ENCODE measurements around the gene STX18.

Gene STX18

DNA sequence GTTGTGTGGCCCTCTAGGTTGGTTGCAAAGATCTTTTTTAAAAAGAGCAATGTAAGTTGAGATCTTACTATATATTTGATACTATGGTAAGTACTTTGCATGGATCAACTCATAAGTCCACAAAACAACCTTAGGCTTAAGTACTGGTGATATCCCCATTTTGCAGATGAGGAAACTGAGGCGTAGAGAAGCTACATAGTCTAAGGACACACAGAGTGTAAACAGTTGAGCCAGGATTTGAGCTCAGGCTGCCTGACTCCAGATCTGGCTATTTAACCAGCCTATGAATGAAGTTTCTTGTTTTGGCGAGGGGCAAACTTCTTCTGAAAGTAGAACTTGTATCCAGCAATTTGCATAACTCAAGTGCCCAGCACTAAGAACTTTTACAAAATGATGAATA lies 38.6 kb upstream of the STX18 start:
- Histone ChIP-seq H3K4me3 (ENCODE audit: low read depth in 1 of 2, low read length in 2 of 2) (no peak overlapping the region), H3K79me2 (ENCODE audit: insufficient read depth, low read length) (no peaks in the 10 kb centered on the region), H3K27ac (ENCODE audit: low read length) (no peak overlapping the region), H3K36me3 (ENCODE audit: insufficient read depth, low read length) (no peaks in the 10 kb centered on the region), H2AFZ (ENCODE audit: low read depth, low read length) (no peak overlapping the region), H3K9me3 (ENCODE audit: insufficient read depth, low read length, severe bottlenecking) (no peaks in the 10 kb centered on the region), H3K4me1 (ENCODE audit: insufficient read depth, low read length) (no peaks in the 10 kb centered on the region), H3K4me2 (ENCODE audit: insufficient read depth, low read length) (no peak overlapping the region), H4K20me1 (ENCODE audit: insufficient read depth, low read length) (no peaks in the 10 kb centered on the region), H3K27me3 (ENCODE audit: insufficient read depth, low read length, poor library complexity) (no peaks in the 10 kb centered on the region), H3K9ac (ENCODE audit: low read depth, low read length) (no peak overlapping the region)
- no peak for DNase-seq
- no peak for TF ChIP-seq EZH2 (IDR thresholded peaks at IDR 0.05; ENCODE audit: borderline replicate concordance, low read depth, low read length, severe bottlenecking)
- TF ChIP-seq, protein P1, sequence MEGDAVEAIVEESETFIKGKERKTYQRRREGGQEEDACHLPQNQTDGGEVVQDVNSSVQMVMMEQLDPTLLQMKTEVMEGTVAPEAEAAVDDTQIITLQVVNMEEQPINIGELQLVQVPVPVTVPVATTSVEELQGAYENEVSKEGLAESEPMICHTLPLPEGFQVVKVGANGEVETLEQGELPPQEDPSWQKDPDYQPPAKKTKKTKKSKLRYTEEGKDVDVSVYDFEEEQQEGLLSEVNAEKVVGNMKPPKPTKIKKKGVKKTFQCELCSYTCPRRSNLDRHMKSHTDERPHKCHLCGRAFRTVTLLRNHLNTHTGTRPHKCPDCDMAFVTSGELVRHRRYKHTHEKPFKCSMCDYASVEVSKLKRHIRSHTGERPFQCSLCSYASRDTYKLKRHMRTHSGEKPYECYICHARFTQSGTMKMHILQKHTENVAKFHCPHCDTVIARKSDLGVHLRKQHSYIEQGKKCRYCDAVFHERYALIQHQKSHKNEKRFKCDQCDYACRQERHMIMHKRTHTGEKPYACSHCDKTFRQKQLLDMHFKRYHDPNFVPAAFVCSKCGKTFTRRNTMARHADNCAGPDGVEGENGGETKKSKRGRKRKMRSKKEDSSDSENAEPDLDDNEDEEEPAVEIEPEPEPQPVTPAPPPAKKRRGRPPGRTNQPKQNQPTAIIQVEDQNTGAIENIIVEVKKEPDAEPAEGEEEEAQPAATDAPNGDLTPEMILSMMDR (IDR thresholded peaks at IDR 0.05; ENCODE audit: borderline replicate concordance, extremely low read depth, low read length, poor library complexity, severe bottlenecking) = no peak
- no peak for ATAC-seq (ENCODE audit: insufficient read depth, low read depth)

DNA sequence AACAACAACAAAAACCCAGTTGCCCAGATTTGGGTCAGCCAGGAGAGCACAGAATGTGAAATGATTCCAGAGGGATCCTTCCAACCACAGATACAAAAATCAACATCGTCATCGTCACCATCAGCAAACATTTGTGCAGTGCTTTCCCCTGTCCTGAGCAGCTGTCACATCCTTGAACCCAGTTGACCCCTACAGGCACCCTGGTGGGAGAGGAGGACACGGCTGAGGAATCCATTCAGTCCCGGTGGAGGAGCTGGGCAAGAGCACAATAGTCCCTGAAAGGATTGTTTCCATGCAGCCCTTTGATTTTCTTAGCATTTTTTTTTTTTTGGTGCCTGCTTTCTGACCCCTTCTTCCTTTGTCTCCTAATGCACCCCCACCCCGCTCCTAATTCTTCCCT lies 37.1 kb upstream of the STX18 start:
- Histone ChIP-seq H3K36me3 (ENCODE audit: insufficient read depth, low read length) (no peaks in the 10 kb centered on the region), H4K20me1 (ENCODE audit: insufficient read depth, low read length) (no peaks in the 10 kb centered on the region), H3K79me2 (ENCODE audit: insufficient read depth, low read length) (no peaks in the 10 kb centered on the region), H3K4me2 (ENCODE audit: insufficient read depth, low read length) (no peak overlapping the region), H3K4me3 (ENCODE audit: low read depth in 1 of 2, low read length in 2 of 2) (no peak overlapping the region), H3K27me3 (ENCODE audit: insufficient read depth, low read length, poor library complexity) (no peaks in the 10 kb centered on the region), H2AFZ (ENCODE audit: low read depth, low read length) (no peak overlapping the region), H3K4me1 (ENCODE audit: insufficient read depth, low read length) (no peaks in the 10 kb centered on the region), H3K27ac (ENCODE audit: low read length) (no peak overlapping the region), H3K9ac (ENCODE audit: low read depth, low read length) (no peak overlapping the region), H3K9me3 (ENCODE audit: insufficient read depth, low read length, severe bottlenecking) (no peaks in the 10 kb centered on the region)
- ATAC-seq (ENCODE audit: insufficient read depth, low read depth) (no peak), DNase-seq (no peak)
- no peak for TF ChIP-seq EZH2 (IDR thresholded peaks at IDR 0.05; ENCODE audit: borderline replicate concordance, low read depth, low read length, severe bottlenecking)
- TF ChIP-seq, protein P1 (IDR thresholded peaks at IDR 0.05; ENCODE audit: borderline replicate concordance, extremely low read depth, low read length, poor library complexity, severe bottlenecking) = no peak

DNA sequence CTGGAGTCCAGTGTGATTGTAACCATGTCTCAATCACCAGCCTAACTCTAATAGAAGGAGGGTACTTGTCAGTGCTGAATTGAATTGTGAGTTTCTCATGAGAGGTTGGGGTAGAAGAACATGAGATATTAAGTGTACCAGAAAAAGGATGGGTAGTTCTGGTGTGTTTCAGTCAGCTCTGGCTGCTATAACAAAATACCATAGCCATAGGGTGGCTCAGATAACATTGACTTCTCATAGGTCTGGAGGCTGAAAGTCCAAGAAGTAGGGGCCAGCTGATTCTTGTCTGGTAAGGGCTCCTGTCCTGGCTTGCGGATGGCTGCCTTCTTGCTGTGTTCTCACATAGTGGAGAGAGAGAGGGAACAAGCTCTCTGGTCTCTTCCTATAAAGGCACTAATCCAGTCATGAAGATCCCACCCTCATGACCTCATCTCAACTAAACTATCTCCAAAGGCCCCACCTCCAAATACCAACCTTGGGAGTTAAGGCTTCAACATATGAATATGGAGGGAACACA lies 35.6 kb upstream of the STX18 start:
- H3K4me3 ChIP-seq (ENCODE audit: low read depth in 1 of 2, low read length in 2 of 2) = no peak overlapping the region
- no peak for DNase-seq
- no peaks in the 10 kb centered on the region for H3K9me3 ChIP-seq (ENCODE audit: insufficient read depth, low read length, severe bottlenecking)
- no peak overlapping the region for H3K9ac ChIP-seq (ENCODE audit: low read depth, low read length)
- ATAC-seq (ENCODE audit: insufficient read depth, low read depth) = no peak
- H3K36me3 ChIP-seq (ENCODE audit: insufficient read depth, low read length) = no peaks in the 10 kb centered on the region
- TF ChIP-seq EZH2 (IDR thresholded peaks at IDR 0.05; ENCODE audit: borderline replicate concordance, low read depth, low read length, severe bottlenecking) = no peak
- TF ChIP-seq, protein P1 (IDR thresholded peaks at IDR 0.05; ENCODE audit: borderline replicate concordance, extremely low read depth, low read length, poor library complexity, severe bottlenecking) = no peak
- no peaks in the 10 kb centered on the region for H3K27me3 ChIP-seq (ENCODE audit: insufficient read depth, low read length, poor library complexity)
- no peaks in the 10 kb centered on the region for H3K79me2 ChIP-seq (ENCODE audit: insufficient read depth, low read length)
- H3K4me1 ChIP-seq (ENCODE audit: insufficient read depth, low read length) = no peaks in the 10 kb centered on the region
- no peak overlapping the region for H2AFZ ChIP-seq (ENCODE audit: low read depth, low read length)
- H4K20me1 ChIP-seq (ENCODE audit: insufficient read depth, low read length) = no peaks in the 10 kb centered on the region
- no peak overlapping the region for H3K4me2 ChIP-seq (ENCODE audit: insufficient read depth, low read length)
- H3K27ac ChIP-seq (ENCODE audit: low read length) = no peak overlapping the region

Measured in DND-41 (cell line).